Vagina (tissue), 2 donors: Measurements from ENCODE around the gene NDUFA6.

Experiments used
- CTCF ChIP-seq, 3 experiments: fragments of 450-650 bp in 2 of 3; fragments of 200-600 bp in 1 of 3; sonication (generic) in 1 of 3; IDR thresholded peaks; one replicate each; pipeline ENCODE4 v1.5.1; 2017 to 2019; ENCODE audit warnings: antibody characterized with exemption in 3 of 3, mild to moderate bottlenecking in 2 of 3, moderate library complexity in 2 of 3
- POLR2A ChIP-seq, 2 donors: fragments of 450-650 bp; IDR thresholded peaks; one replicate each; pipeline ENCODE4 v1.6.1; 2017; ENCODE audit warnings: antibody characterized with exemption in 2 of 2, mild to moderate bottlenecking in 2 of 2, moderate library complexity in 2 of 2

GRCh38 chr22:42061041-42061440, 29.5 kb downstream of the NDUFA6 start:
- TF ChIP-seq POLR2A (IDR thresholded peaks at IDR 0.05) (no peak), CTCF (IDR thresholded peaks at IDR 0.05) (no peak)
